GM12878 (cell line): ENCODE measurements around the gene GGT5. TPM values are rescaled to one million over a fixed set of nuclear protein-coding genes. Genes with fewer than 3 reads are reported as not detected.

Source experiments
- ATAC-seq: fragments of 200-7000 bp; cut with Tn5 transposase; 3 replicates; pipeline ENCODE4 v1.9.1; 2020; ENCODE audit warnings: mild to moderate bottlenecking, moderate library complexity
- BruUV-seq: library from RNA; stranded (reverse); fragments of 400-500 nt; replicated peaks from 2 replicates; lab custom pipeline; 2021; lab: Mats Ljungman, UMichigan
- CTCF ChIA-PET: fragments of 300-600 bp; sonication (Branson Sonifier 250); formaldehyde crosslinking; extraction: SDS; loops from one replicate; lab custom pipeline; 2021; ENCODE audit warnings: inconsistent platforms; lab: Yijun Ruan, JAX
- POLR2A ChIA-PET: fragments of 350-600 bp; formaldehyde crosslinking; extraction: SDS; loops from one replicate; lab custom pipeline; 2021; ENCODE audit warnings: inconsistent platforms; lab: Charles Lee
- RAD21 ChIA-PET: fragments of 300-600 bp; sonication (Branson Sonifier 250); formaldehyde crosslinking; loops from one replicate; lab custom pipeline; 2023; ENCODE audit warnings: antibody characterized with exemption; ENCODE audit not compliant: unreplicated experiment; lab: Charles Lee
- SMC1A ChIA-PET: fragments of 300-600 bp; sonication (Branson Sonifier 250); formaldehyde crosslinking; loops from one replicate; lab custom pipeline; 2023; ENCODE audit not compliant: unreplicated experiment, uncharacterized antibody; lab: Charles Lee
- DNase-seq: peaks from one replicate; pipeline ENCODE4 v3.0.0-alpha.2; 2011; ENCODE audit warnings: low read depth, low spot score
- FAIRE-seq: peaks from 3 replicates; lab custom pipeline; 2011; peaks lifted over from hg19 to GRCh38; lab: Jason Lieb, UNC
- H2AFZ ChIP-seq: 2 replicates; pipeline ENCODE4 v1.6.0; 2011; ENCODE audit warnings: low read depth, low read length, control low read depth; ENCODE audit not compliant: control insufficient read depth
- H3K27ac ChIP-seq: 2 replicates; pipeline ENCODE4 v1.5.1; 2011; ENCODE audit warnings: control low read depth; ENCODE audit not compliant: control insufficient read depth, insufficient read depth
- H3K27me3 ChIP-seq, 2 experiments: replicated peaks in 1 of 2; 2 replicates each; pipeline versions ENCODE4 v1.6.0 to v1.6.1; 2011; ENCODE audit warnings: low read length in 1 of 2; ENCODE audit not compliant: control insufficient read depth in 2 of 2, insufficient read depth in 2 of 2
- H3K36me3 ChIP-seq, 2 experiments: 2 replicates each; pipeline ENCODE4 v1.5.1; 2011; ENCODE audit warnings: low read length in 1 of 2; ENCODE audit not compliant: control insufficient read depth in 2 of 2, insufficient read depth in 2 of 2
- H3K4me1 ChIP-seq: 2 replicates; pipeline ENCODE4 v1.6.1; 2011; ENCODE audit warnings: mild to moderate bottlenecking, low read length, moderate library complexity, mixed read lengths; ENCODE audit not compliant: control insufficient read depth, insufficient read depth
- H3K4me2 ChIP-seq: 2 replicates; pipeline ENCODE4 v1.6.0; 2011; ENCODE audit warnings: control low read depth; ENCODE audit not compliant: control insufficient read depth, insufficient read depth
- H3K4me3 ChIP-seq: fragments of 200-600 bp; sonication (generic); 2 replicates; pipeline ENCODE4 v1.5.1; 2016
- H3K79me2 ChIP-seq: 2 replicates; pipeline ENCODE4 v1.6.0; 2011; ENCODE audit warnings: low read length; ENCODE audit not compliant: control insufficient read depth, insufficient read depth
- H3K9ac ChIP-seq: 2 replicates; pipeline ENCODE4 v1.8.0; 2011; ENCODE audit warnings: low read length, control low read depth, mixed read lengths; ENCODE audit not compliant: control insufficient read depth, insufficient read depth
- H3K9me3 ChIP-seq: replicated peaks from 3 replicates; pipeline ENCODE4 v1.5.1; 2011; ENCODE audit warnings: mild to moderate bottlenecking, low read length; ENCODE audit not compliant: control insufficient read depth, insufficient read depth
- H4K20me1 ChIP-seq: 2 replicates; pipeline ENCODE4 v1.6.0; 2011; ENCODE audit not compliant: control insufficient read depth, insufficient read depth
- HDAC6 ChIP-seq: fragments of 200-600 bp; sonication (generic); IDR thresholded peaks from one replicate; pipeline ENCODE4 v1.8.0; 2017; ENCODE audit warnings: antibody characterized with exemption; ENCODE audit not compliant: unreplicated experiment
- PAX8 ChIP-seq: fragments of 450-650 bp; IDR thresholded peaks from 2 replicates; pipeline ENCODE4 v1.6.1; 2017; ENCODE audit warnings: mild to moderate bottlenecking, moderate library complexity
- PML ChIP-seq: IDR thresholded peaks from 2 replicates; pipeline ENCODE4 v1.6.1; 2012; ENCODE audit warnings: low read length, inconsistent platforms
- POLR2A ChIP-seq: IDR thresholded peaks from 2 replicates; pipeline ENCODE4 v1.6.1; 2011; ENCODE audit warnings: low read depth, mild to moderate bottlenecking, low read length
- POLR2AphosphoS2 ChIP-seq: IDR thresholded peaks from 2 replicates; pipeline ENCODE4 v1.6.1; 2011; ENCODE audit warnings: low read depth, mild to moderate bottlenecking, low read length, improper control_type of control experiment, moderate library complexity
- POLR2AphosphoS5 ChIP-seq: IDR thresholded peaks from 2 replicates; pipeline ENCODE4 v1.6.1; 2011; ENCODE audit warnings: mild to moderate bottlenecking, low read length, inconsistent platforms
- RCOR1 ChIP-seq: conservative IDR thresholded peaks from 2 replicates; pipeline ENCODE4 v1.6.1; 2012; ENCODE audit warnings: low read depth, low read length, improper control_type of control experiment
- SUPT20H ChIP-seq: IDR thresholded peaks from 2 replicates; pipeline ENCODE4 v1.6.1; 2011; ENCODE audit warnings: low read depth, mild to moderate bottlenecking, low read length, moderate library complexity, borderline replicate concordance; ENCODE audit not compliant: control insufficient read depth
- WGBS: methylation state at CpG from one replicate; pipeline ENCODE4 v1.1.6; 2016; ENCODE audit warnings: low lambda C conversion rate; ENCODE audit not compliant: insufficient replicate concordance, insufficient coverage; ENCODE audit errors: missing lambda C conversion rate; 5-methylcytosine and 5-hydroxymethylcytosine counted together
- in situ Hi-C: fragments of 300-500 bp; cut with MboI; formaldehyde crosslinking; loops from 9 replicates; pipeline ENCODE4 v1.14.3; 2018; ENCODE audit warnings: mixed read lengths
- intact Hi-C: fragments of 100-400 bp; cut with micrococcal nuclease; formaldehyde crosslinking; loops from one replicate; pipeline ENCODE4 v1.14.2; 2022; ENCODE audit not compliant: unreplicated experiment
- polyA plus RNA-seq, 11 experiments: library from polyadenylated mRNA; depleted of rRNA in 4 of 11; unstranded in 6 of 11; stranded (reverse) in 5 of 11; fragments of >200 nt; fragmentation: Nextera tagmentation in 4 of 11; fragmentation: Illumina TruSeq in 1 of 11; extraction: Ambion mirVana in 4 of 11; extraction: Trizol in 1 of 11; gene quantifications; 1 replicate in 1 of 11; 2 replicates in 10 of 11; pipeline versions ENCODE4 v1.2.1 to v1.2.3, GENCODE V29; 2011 to 2016; ENCODE audit warnings: inconsistent platforms in 2 of 11, missing spikeins in 2 of 11, low read depth in 1 of 11
- total RNA-seq, 4 experiments: library from RNA; depleted of rRNA in 3 of 4; stranded (reverse); fragments of >200 nt in 3 of 4; fragmentation: Illumina TruSeq in 1 of 4; extraction: Trizol in 1 of 4; gene quantifications; 2 replicates each; pipeline versions ENCODE4 v1.2.1 to v1.2.3, GENCODE V29; 2013 to 2021
- TF ChIP-seq, protein P1 (sequence below): fragments of 450-650 bp; IDR thresholded peaks from 2 replicates; pipeline ENCODE4 v1.6.1; 2017; ENCODE audit warnings: mild to moderate bottlenecking, moderate library complexity
- TF ChIP-seq, protein P2 (sequence below): fragments of 450-650 bp; IDR thresholded peaks from 2 replicates; pipeline ENCODE4 v1.6.1; 2017; ENCODE audit warnings: mild to moderate bottlenecking, low read depth, inconsistent platforms; ENCODE audit not compliant: poor library complexity, severe bottlenecking

GGT5 gene
- total and polyA plus RNA-seq, 10 of the 15 experiments (the other 5 are each of a cell fraction or from before 2014, with no cell fraction given) = 0.34 TPM; not detected in 9

- TF ChIP-seq RCOR1 (no peak), POLR2AphosphoS5 (no peak), POLR2A (0 out of 2 replicates have a peak, but pooled peaks have one; percentile 20)
- TF ChIP-seq, all 136 proteins: peak for 1
- no peaks in the 10 kb centered on the region for H3K9me3 ChIP-seq
- no peak overlapping the region for H3K9ac ChIP-seq
- no peaks in the 10 kb centered on the region for H3K27me3 ChIP-seq
- H3K36me3 ChIP-seq = peaks cover 4 to 11% of the 10 kb centered on the region in 2 experiments; a peak in 3 of 4 replicates
- no peak for DNase-seq
- FAIRE-seq = no peak
- RAD21 ChIA-PET = interaction anchor here (1.3 kb wide), 1 partner anchor 19 kb away, joined by 3 read pairs; no protein-coding TSS in a partner anchor
- intact Hi-C loops (loop anchor here (5.0 to 10.0 kb wide), 3 partner anchors 69 to 222 kb away; no protein-coding TSS in a partner anchor), in situ Hi-C loops (no loop called here)
- CTCF ChIA-PET = interaction anchor here (0.9 to 8.9 kb wide), 4 partner anchors 21 to 166 kb away, joined by 3 to 94 read pairs (median 10); partner anchors contain the start of gene CABIN1
- BruUV-seq = no TSS peak
- SMC1A ChIA-PET = interaction anchor here (2.0 kb wide), 1 partner anchor 67 kb away, joined by 7 read pairs; no protein-coding TSS in a partner anchor
- no peak overlapping the region for H3K27ac ChIP-seq
- H2AFZ ChIP-seq = no peak overlapping the region
- H3K4me2 ChIP-seq = no peak overlapping the region
- H4K20me1 ChIP-seq = no peaks in the 10 kb centered on the region
- no peak for ATAC-seq
- POLR2A ChIA-PET = no interaction called here
- no peaks in the 10 kb centered on the region for H3K4me1 ChIP-seq
- no peak overlapping the region for H3K4me3 ChIP-seq
- 100% methylated on average over 10 of the region's 10 CpGs for WGBS
- H3K79me2 ChIP-seq = no peaks in the 10 kb centered on the region
These were observed 68.3 kb downstream of the GGT5 start for GRCh38 chr22:24176630-24177029.

DNA sequence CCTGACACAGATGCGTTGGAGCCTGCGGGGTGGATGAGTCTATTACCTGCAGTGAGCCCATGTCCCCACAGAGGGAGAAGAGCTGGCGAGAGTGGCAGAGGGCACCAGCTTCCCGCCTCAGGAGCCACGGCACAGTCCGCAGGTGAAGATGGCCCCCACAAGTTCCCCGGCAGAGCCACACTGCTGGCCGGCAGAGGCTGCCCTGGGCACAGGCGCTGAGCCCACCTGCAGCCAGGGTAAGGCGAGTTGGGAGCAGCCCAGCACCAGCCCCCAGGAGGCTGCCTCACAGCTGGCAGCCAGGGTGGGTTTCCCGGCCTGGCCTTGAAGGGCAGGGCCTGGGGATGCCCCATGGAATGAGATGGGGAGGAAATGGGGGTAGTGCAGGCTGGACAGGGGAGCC, 68.8 kb downstream of the GGT5 start:
- H3K79me2 ChIP-seq = no peaks in the 10 kb centered on the region
- H3K4me2 ChIP-seq = no peak overlapping the region
- intact Hi-C loops = loop anchor here (5.0 to 10.0 kb wide), 3 partner anchors 69 to 221 kb away; no protein-coding TSS in a partner anchor
- SMC1A ChIA-PET = interaction anchor here (1.6 to 2.6 kb wide), 4 partner anchors 18 to 69 kb away, joined by 4 to 11 read pairs (median 8); no protein-coding TSS in a partner anchor
- H3K4me1 ChIP-seq = no peaks in the 10 kb centered on the region
- no peak overlapping the region for H3K9ac ChIP-seq
- 91% methylated on average over 10 of the region's 11 CpGs for WGBS
- DNase-seq (no peak), ATAC-seq (no peak), FAIRE-seq (no peak)
- peaks cover 4 to 14% of the 10 kb centered on the region in 2 experiments; a peak in 3 of 4 replicates for H3K36me3 ChIP-seq
- no TSS peak for BruUV-seq
- H3K9me3 ChIP-seq = no peaks in the 10 kb centered on the region
- no peaks in the 10 kb centered on the region for H3K27me3 ChIP-seq
- in situ Hi-C loops = no loop called here
- H3K4me3 ChIP-seq = no peak overlapping the region
- POLR2A ChIA-PET = no interaction called here
- no peaks in the 10 kb centered on the region for H4K20me1 ChIP-seq
- RAD21 ChIA-PET = interaction anchor here (1.8 to 2.4 kb wide), 3 partner anchors 18 to 69 kb away, joined by 4 to 17 read pairs (median 16); no protein-coding TSS in a partner anchor
- CTCF ChIA-PET = interaction anchor here (0.7 to 8.9 kb wide), 7 partner anchors 21 to 119 kb away, joined by 3 to 94 read pairs (median 4); no protein-coding TSS in a partner anchor
- no peak overlapping the region for H3K27ac ChIP-seq
- no peak overlapping the region for H2AFZ ChIP-seq
- no peak for TF ChIP-seq POLR2AphosphoS2
- TF ChIP-seq SUPT20H = no peak
- no peak for TF ChIP-seq PAX8
- TF ChIP-seq HDAC6 = no peak
- TF ChIP-seq, protein P1, sequence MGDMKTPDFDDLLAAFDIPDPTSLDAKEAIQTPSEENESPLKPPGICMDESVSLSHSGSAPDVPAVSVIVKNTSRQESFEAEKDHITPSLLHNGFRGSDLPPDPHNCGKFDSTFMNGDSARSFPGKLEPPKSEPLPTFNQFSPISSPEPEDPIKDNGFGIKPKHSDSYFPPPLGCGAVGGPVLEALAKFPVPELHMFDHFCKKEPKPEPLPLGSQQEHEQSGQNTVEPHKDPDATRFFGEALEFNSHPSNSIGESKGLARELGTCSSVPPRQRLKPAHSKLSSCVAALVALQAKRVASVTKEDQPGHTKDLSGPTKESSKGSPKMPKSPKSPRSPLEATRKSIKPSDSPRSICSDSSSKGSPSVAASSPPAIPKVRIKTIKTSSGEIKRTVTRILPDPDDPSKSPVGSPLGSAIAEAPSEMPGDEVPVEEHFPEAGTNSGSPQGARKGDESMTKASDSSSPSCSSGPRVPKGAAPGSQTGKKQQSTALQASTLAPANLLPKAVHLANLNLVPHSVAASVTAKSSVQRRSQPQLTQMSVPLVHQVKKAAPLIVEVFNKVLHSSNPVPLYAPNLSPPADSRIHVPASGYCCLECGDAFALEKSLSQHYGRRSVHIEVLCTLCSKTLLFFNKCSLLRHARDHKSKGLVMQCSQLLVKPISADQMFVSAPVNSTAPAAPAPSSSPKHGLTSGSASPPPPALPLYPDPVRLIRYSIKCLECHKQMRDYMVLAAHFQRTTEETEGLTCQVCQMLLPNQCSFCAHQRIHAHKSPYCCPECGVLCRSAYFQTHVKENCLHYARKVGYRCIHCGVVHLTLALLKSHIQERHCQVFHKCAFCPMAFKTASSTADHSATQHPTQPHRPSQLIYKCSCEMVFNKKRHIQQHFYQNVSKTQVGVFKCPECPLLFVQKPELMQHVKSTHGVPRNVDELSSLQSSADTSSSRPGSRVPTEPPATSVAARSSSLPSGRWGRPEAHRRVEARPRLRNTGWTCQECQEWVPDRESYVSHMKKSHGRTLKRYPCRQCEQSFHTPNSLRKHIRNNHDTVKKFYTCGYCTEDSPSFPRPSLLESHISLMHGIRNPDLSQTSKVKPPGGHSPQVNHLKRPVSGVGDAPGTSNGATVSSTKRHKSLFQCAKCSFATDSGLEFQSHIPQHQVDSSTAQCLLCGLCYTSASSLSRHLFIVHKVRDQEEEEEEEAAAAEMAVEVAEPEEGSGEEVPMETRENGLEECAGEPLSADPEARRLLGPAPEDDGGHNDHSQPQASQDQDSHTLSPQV = no peak
- TF ChIP-seq PML = no peak
- TF ChIP-seq, protein P2, sequence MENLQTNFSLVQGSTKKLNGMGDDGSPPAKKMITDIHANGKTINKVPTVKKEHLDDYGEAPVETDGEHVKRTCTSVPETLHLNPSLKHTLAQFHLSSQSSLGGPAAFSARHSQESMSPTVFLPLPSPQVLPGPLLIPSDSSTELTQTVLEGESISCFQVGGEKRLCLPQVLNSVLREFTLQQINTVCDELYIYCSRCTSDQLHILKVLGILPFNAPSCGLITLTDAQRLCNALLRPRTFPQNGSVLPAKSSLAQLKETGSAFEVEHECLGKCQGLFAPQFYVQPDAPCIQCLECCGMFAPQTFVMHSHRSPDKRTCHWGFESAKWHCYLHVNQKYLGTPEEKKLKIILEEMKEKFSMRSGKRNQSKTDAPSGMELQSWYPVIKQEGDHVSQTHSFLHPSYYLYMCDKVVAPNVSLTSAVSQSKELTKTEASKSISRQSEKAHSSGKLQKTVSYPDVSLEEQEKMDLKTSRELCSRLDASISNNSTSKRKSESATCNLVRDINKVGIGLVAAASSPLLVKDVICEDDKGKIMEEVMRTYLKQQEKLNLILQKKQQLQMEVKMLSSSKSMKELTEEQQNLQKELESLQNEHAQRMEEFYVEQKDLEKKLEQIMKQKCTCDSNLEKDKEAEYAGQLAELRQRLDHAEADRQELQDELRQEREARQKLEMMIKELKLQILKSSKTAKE = no peak
